ENCODE measurements around the gene SLF2.

DNA sequence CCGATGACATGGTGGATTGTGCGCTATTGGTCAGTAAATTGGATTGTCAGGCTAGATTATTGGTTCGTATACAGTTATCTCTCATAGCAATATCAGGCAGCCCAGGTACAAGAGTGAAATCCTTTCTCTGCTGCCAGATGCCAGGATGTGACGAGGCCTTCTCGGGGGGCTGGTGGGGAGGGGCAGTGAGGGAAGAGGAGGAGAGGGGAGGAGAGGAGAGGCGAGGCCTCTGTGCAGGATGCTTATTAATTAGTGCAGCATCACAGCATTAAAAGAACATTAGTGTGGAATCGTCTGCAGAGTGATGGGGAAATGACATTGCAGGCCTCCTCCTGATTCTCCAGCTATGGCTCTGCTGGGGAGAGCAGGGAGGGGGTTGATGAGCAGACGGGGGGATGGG, 30.5 kb upstream of the SLF2 start:
- TF ChIP-seq, protein P1, sequence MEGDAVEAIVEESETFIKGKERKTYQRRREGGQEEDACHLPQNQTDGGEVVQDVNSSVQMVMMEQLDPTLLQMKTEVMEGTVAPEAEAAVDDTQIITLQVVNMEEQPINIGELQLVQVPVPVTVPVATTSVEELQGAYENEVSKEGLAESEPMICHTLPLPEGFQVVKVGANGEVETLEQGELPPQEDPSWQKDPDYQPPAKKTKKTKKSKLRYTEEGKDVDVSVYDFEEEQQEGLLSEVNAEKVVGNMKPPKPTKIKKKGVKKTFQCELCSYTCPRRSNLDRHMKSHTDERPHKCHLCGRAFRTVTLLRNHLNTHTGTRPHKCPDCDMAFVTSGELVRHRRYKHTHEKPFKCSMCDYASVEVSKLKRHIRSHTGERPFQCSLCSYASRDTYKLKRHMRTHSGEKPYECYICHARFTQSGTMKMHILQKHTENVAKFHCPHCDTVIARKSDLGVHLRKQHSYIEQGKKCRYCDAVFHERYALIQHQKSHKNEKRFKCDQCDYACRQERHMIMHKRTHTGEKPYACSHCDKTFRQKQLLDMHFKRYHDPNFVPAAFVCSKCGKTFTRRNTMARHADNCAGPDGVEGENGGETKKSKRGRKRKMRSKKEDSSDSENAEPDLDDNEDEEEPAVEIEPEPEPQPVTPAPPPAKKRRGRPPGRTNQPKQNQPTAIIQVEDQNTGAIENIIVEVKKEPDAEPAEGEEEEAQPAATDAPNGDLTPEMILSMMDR (conservative IDR thresholded peaks at IDR 0.05; ENCODE audit: low read length), result no peak
- TF ChIP-seq EZH2phosphoT487 (IDR thresholded peaks at IDR 0.05; ENCODE audit: borderline replicate concordance, low read depth, low read length), result no peak
